HG03575 (cell line): ENCODE measurements around the gene PRKRA.

Experiments used
- ATAC-seq: cut with Tn5 transposase; IDR thresholded peaks from one replicate; pipeline ENCODE4 v1.9.1; 2021; ENCODE audit not compliant: unreplicated experiment, insufficient number of reproducible peaks, low FRiP score; ENCODE audit errors: extremely low read depth

Gene PRKRA

GRCh38 chr2:178450774-178451525 lies at the start of gene PRKRA, which contains the start of gene PJVK:
PRKRA (minus strand) TSS chr2:178451175; CDS start chr2:178451030, 145 bp downstream.
PJVK (plus strand) TSS chr2:178451378; CDS start chr2:178453410, 2,032 bp downstream.
- peak; percentile 43 for ATAC-seq

GRCh38 chr2:178499640-178500039 lies 48.7 kb upstream of the PRKRA start:
- ATAC-seq: no peak

GRCh38 chr2:178498137-178498536 lies 47.2 kb upstream of the PRKRA start:
- ATAC-seq: no peak

- no peak for ATAC-seq
Observed at GRCh38 chr2:178496049-178496448, 45.1 kb upstream of the PRKRA start.

GRCh38 chr2:178491612-178492011 lies 40.6 kb upstream of the PRKRA start:
- ATAC-seq: no peak

GRCh38 chr2:178485356-178485755 lies 34.4 kb upstream of the PRKRA start:
- no peak for ATAC-seq

GRCh38 chr2:178484245-178485041 lies 33.5 kb upstream of the PRKRA start:
- no peak for ATAC-seq

GRCh38 chr2:178482437-178482836 lies 31.5 kb upstream of the PRKRA start:
- peak; percentile 36 for ATAC-seq

GRCh38 chr2:178480227-178481181 lies 29.5 kb upstream of the PRKRA start, which contains the start of gene PLEKHA3:
PLEKHA3 (plus strand) TSS chr2:178480457; CDS start chr2:178480870, 413 bp downstream.
- ATAC-seq: peak; percentile 20

GRCh38 chr2:178479758-178480226 lies 28.8 kb upstream of the PRKRA start:
- ATAC-seq: no peak

GRCh38 chr2:178479275-178479616 lies 28.3 kb upstream of the PRKRA start:
- ATAC-seq: no peak

GRCh38 chr2:178478439-178479274 lies 27.7 kb upstream of the PRKRA start, which contains the start of gene FKBP7:
FKBP7 (minus strand) TSS chr2:178478600; CDS start chr2:178478499, 101 bp downstream.
- ATAC-seq: no peak

- no peak for ATAC-seq
Observed at GRCh38 chr2:178478130-178478438, 27.1 kb upstream of the PRKRA start.

- ATAC-seq: no peak
Observed at GRCh38 chr2:178477443-178478129, 26.6 kb upstream of the PRKRA start.

GRCh38 chr2:178476477-178476876 lies 25.5 kb upstream of the PRKRA start:
- ATAC-seq: no peak

GRCh38 chr2:178474560-178474959 lies 23.6 kb upstream of the PRKRA start:
- no peak for ATAC-seq

GRCh38 chr2:178473931-178474330 lies 23.0 kb upstream of the PRKRA start:
- ATAC-seq: no peak

- ATAC-seq: no peak
Observed at GRCh38 chr2:178473373-178473772, 22.4 kb upstream of the PRKRA start.
